Activated CD8-positive, alpha-beta T cell treated with anti-CD3 and anti-CD28 coated beads for 36 hours (primary cell): ENCODE measurements around the gene RBM28. TPM values are rescaled to one million over a fixed set of nuclear protein-coding genes. Genes with fewer than 3 reads are reported as not detected.

Experiments
- ATAC-seq: fragments of 200-7000 bp; cut with Tn5 transposase; one replicate; pipeline ENCODE4 v1.10.0; 2021; ENCODE audit warnings: mild to moderate bottlenecking, moderate library complexity
- CTCF ChIA-PET: fragments of 350-600 bp; sonication (Branson Sonifier 250); formaldehyde crosslinking; loops from one replicate; lab custom pipeline; 2021; ENCODE audit warnings: antibody characterized with exemption; lab: Charles Lee
- POLR2A ChIA-PET: fragments of 350-600 bp; sonication (Branson Sonifier 250); formaldehyde crosslinking; loops from one replicate; lab custom pipeline; 2021; ENCODE audit warnings: antibody characterized with exemption; lab: Charles Lee
- DNase-seq: peaks from one replicate; pipeline ENCODE4 v3.0.0-alpha.2; 2020
- H3K27ac Mint-ChIP-seq: one replicate; pipeline ENCODE4 v1.8.0; 2021; ENCODE audit warnings: mild to moderate bottlenecking, mixed read lengths
- H3K27me3 Mint-ChIP-seq: one replicate; pipeline ENCODE4 v1.8.0; 2021; ENCODE audit warnings: mixed read lengths
- H3K36me3 Mint-ChIP-seq: one replicate; pipeline ENCODE4 v1.8.0; 2021; ENCODE audit warnings: low read depth, mixed read lengths
- H3K4me1 Mint-ChIP-seq: one replicate; pipeline ENCODE4 v1.8.0; 2021; ENCODE audit warnings: low read depth, mixed read lengths
- H3K4me3 Mint-ChIP-seq: one replicate; pipeline ENCODE4 v1.8.0; 2021; ENCODE audit warnings: mild to moderate bottlenecking, moderate library complexity, mixed read lengths
- H3K9me3 Mint-ChIP-seq: one replicate; pipeline ENCODE4 v1.8.0; 2021; ENCODE audit warnings: mixed read lengths
- intact Hi-C: fragments of 100-400 bp; cut with micrococcal nuclease; formaldehyde crosslinking; loops from one replicate; pipeline ENCODE4 v1.10.0; 2022
- total RNA-seq, 2 experiments: library from RNA; stranded (reverse); gene quantifications; one replicate each; pipeline ENCODE4 v1.2.3, GENCODE V29; 2021
- TF ChIP-seq, protein P1 (sequence below): fragments of 200-600 bp; IDR thresholded peaks from one replicate; pipeline ENCODE4 v1.8.0; 2022; ENCODE audit warnings: antibody characterized with exemption, mild to moderate bottlenecking

Gene RBM28
- total RNA-seq, 2 experiments from 2014 or later, result 55.3 to 55.6 TPM

DNA sequence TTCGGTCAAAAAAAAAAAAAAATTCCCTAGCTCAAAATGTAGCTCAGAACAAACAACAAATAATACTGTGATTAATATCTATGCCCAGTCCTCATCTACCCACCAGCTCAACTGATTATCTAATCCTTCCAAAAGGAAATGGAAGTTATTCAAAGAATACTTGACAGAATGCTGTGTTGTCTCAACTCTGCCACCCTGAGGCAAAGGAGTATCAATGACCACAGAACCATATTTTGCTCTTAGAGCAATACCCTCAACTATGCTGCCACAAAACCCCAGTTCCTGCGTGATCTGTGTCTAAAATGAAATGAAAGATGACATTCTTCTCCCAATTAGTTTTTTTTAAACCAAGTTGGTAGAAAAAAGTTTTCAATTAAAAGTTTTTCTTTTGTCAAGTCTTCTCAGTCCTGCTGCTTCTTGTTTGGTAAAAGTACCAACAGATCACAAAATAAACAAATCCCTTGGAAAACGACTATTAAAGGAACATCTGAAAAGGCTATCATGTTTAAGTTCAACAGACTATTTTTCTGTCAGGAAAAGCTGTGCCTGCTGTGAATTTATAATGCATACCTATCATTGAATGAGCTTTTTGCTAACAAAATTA is 21.6 kb downstream of the RBM28 start:
- Mint-ChIP-seq H3K4me1 (peaks cover 33% of the 10 kb centered on the region), H3K36me3 (peaks cover 64% of the 10 kb centered on the region), H3K27me3 (no peaks in the 10 kb centered on the region), H3K27ac (peak overlapping the region; percentile 40), H3K9me3 (no peaks in the 10 kb centered on the region), H3K4me3 (no peak overlapping the region)
- peak; percentile 41 for DNase-seq
- TF ChIP-seq, protein P1, sequence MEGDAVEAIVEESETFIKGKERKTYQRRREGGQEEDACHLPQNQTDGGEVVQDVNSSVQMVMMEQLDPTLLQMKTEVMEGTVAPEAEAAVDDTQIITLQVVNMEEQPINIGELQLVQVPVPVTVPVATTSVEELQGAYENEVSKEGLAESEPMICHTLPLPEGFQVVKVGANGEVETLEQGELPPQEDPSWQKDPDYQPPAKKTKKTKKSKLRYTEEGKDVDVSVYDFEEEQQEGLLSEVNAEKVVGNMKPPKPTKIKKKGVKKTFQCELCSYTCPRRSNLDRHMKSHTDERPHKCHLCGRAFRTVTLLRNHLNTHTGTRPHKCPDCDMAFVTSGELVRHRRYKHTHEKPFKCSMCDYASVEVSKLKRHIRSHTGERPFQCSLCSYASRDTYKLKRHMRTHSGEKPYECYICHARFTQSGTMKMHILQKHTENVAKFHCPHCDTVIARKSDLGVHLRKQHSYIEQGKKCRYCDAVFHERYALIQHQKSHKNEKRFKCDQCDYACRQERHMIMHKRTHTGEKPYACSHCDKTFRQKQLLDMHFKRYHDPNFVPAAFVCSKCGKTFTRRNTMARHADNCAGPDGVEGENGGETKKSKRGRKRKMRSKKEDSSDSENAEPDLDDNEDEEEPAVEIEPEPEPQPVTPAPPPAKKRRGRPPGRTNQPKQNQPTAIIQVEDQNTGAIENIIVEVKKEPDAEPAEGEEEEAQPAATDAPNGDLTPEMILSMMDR, result peak; percentile 12
- POLR2A ChIA-PET, result interaction anchor here (1.7 kb wide), 1 partner anchor 22 kb away, joined by 5 read pairs; the partner anchor contains the start of gene RBM28
- intact Hi-C loops, result no loop called here
- CTCF ChIA-PET, result interaction anchor here (0.7 to 4.0 kb wide), 10 partner anchors 8 to 112 kb away, joined by 3 to 15 read pairs (median 4); partner anchors contain the start of gene RBM28
- ATAC-seq, result peak; percentile 70

DNA sequence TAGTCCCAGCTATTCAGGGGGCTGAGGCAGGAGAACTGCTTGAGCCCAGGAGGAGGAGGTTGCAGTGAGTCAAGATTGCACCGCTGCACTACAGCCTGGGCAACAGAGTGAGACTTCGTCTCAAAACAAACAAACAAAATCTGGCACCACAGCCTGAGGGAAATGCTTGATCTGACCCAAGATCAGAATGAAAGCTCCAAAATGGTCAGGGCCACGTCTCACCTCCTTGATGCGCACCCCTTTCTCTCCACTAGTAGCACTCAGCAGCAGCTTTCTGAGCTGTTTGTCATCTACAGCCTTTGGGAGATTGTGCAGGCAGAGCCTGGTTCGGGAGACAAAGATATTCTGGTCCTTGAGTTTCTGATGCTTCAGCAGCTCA is 22.7 kb downstream of the RBM28 start:
- Mint-ChIP-seq H3K27ac (peak overlapping the region; percentile 90), H3K36me3 (peaks cover 67% of the 10 kb centered on the region)
- POLR2A ChIA-PET, result interaction anchor here (0.9 to 1.7 kb wide), 2 partner anchors 23 to 80 kb away, joined by 3 to 5 read pairs; partner anchors contain the start of gene RBM28

DNA sequence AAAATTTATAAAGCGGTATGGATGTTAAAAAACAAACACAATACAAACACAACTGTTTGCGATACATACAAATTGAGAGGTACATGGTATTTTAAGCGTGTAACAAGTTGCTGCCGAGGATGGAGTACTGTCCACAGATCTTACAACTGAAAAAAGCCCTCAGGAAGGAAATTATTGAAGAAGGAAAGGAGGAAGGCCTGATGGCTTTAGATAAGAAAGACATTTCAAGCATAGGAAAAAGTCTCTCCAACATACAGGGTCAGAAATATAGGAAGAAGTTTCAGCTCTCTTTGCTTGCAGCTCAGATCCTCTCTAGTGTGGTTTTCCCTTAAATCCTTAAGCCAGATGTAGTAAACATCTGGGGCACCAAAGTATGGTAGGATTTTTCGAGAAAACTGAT is 25.0 kb downstream of the RBM28 start:
- H3K4me1 Mint-ChIP-seq, result peaks cover 33% of the 10 kb centered on the region
- no peaks in the 10 kb centered on the region for H3K27me3 Mint-ChIP-seq
- ChIA-PET POLR2A (no interaction called here), CTCF (interaction anchor here (0.9 to 4.0 kb wide), 2 partner anchors 25 to 63 kb away, joined by 3 to 15 read pairs; partner anchors contain the start of gene RBM28)
- H3K9me3 Mint-ChIP-seq, result no peaks in the 10 kb centered on the region
- no peak overlapping the region for H3K27ac Mint-ChIP-seq
- TF ChIP-seq, protein P1, result no peak
- no peak overlapping the region for H3K4me3 Mint-ChIP-seq
- ATAC-seq (no peak), DNase-seq (no peak)
- intact Hi-C loops, result no loop called here
- peaks cover 72% of the 10 kb centered on the region for H3K36me3 Mint-ChIP-seq

More for the DNA sequence above, 22.7 kb downstream of the RBM28 start:
- ATAC-seq (peak; percentile 56), DNase-seq (peak; percentile 28)
- no peaks in the 10 kb centered on the region for H3K9me3 Mint-ChIP-seq
- H3K4me3 Mint-ChIP-seq, result no peak overlapping the region
- TF ChIP-seq, protein P1, result no peak
- intact Hi-C loops, result no loop called here
- no peaks in the 10 kb centered on the region for H3K27me3 Mint-ChIP-seq
- H3K4me1 Mint-ChIP-seq, result peaks cover 33% of the 10 kb centered on the region
- CTCF ChIA-PET, result interaction anchor here (0.8 to 4.0 kb wide), 12 partner anchors 9 to 613 kb away, joined by 3 to 15 read pairs (median 4); partner anchors contain the start of gene RBM28

DNA sequence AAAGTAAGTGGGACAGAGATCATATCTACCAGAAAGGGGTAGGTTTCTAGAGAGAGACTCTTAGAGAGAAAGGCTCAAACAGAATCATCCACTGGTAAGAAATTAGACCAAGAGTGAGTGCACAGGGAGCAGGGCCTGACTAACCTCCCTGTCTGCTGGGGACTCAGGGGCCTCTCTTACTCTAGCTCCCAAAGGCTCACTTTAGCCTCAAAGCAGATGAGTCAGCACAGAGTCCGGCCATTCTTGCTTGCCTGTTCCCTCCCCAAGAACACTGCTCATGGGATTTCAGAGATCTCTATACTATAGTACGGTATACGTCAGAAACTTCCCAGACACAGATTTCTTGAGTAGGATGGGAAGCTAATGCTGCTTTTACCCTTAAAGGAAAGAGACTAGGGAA is 32.7 kb downstream of the RBM28 start:
- Mint-ChIP-seq H3K4me1 (no peaks in the 10 kb centered on the region), H3K4me3 (no peak overlapping the region), H3K27ac (no peak overlapping the region), H3K9me3 (no peaks in the 10 kb centered on the region), H3K27me3 (no peaks in the 10 kb centered on the region), H3K36me3 (peaks cover 53% of the 10 kb centered on the region)
- ChIA-PET CTCF (no interaction called here), POLR2A (interaction anchor here (0.7 kb wide), 1 partner anchor 14 kb away, joined by 3 read pairs; no protein-coding TSS in a partner anchor)
- ATAC-seq, result no peak
- TF ChIP-seq, protein P1, result no peak
- intact Hi-C loops, result no loop called here
- no peak for DNase-seq

DNA sequence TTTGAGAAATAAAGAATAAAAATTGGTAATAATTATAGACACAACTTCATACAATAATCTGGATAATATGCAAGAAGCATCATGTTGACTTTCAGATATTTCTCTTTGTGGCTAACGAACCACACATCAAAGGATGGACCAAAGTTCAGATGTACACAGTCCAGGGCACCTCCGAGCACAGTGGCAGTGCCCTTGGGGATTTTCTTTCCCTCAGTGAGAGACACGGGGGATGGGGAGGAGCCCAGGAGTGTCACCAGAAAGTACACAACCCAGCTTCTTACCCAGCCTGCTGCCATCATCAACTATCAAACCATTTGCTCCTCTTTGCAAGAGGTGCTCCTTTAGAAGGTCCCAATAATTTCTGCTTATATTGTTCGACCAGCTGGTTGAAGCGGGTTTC is 33.2 kb downstream of the RBM28 start:
- Mint-ChIP-seq H3K9me3 (no peaks in the 10 kb centered on the region), H3K36me3 (peaks cover 54% of the 10 kb centered on the region), H3K27me3 (no peaks in the 10 kb centered on the region), H3K4me3 (no peak overlapping the region), H3K4me1 (no peaks in the 10 kb centered on the region), H3K27ac (no peak overlapping the region)
- DNase-seq (no peak), ATAC-seq (no peak)
- ChIA-PET CTCF (interaction anchor here (1.0 kb wide), 1 partner anchor 11 kb away, joined by 5 read pairs; no protein-coding TSS in a partner anchor), POLR2A (no interaction called here)
- intact Hi-C loops, result no loop called here
- TF ChIP-seq, protein P1, result no peak
